ENCODE data around the gene ZBTB40. TPM values are rescaled to one million over a fixed set of nuclear protein-coding genes. Genes with fewer than 3 reads are reported as not detected.
A peak's percentile ranks its signal among the peaks of the same experiment; 100 is the strongest.

The ZBTB40 gene
- 14.8 TPM for total RNA-seq

GRCh38 chr1:22451702-22452480, at the start of gene ZBTB40:
TSS of gene ZBTB40 (plus strand) at chr1:22451851. CDS start at chr1:22489949, 38,098 bp downstream.
- peak within 1 kb of the TSS; percentile 89 for H3K4me3 ChIP-seq (ENCODE audit: low read length)
- H3K27me3 ChIP-seq (ENCODE audit: insufficient read depth, low read length): no peaks in the 10 kb centered on the region
- H3K4me1 ChIP-seq (ENCODE audit: insufficient read depth, low read length): peaks cover 17% of the 10 kb centered on the region

DNA sequence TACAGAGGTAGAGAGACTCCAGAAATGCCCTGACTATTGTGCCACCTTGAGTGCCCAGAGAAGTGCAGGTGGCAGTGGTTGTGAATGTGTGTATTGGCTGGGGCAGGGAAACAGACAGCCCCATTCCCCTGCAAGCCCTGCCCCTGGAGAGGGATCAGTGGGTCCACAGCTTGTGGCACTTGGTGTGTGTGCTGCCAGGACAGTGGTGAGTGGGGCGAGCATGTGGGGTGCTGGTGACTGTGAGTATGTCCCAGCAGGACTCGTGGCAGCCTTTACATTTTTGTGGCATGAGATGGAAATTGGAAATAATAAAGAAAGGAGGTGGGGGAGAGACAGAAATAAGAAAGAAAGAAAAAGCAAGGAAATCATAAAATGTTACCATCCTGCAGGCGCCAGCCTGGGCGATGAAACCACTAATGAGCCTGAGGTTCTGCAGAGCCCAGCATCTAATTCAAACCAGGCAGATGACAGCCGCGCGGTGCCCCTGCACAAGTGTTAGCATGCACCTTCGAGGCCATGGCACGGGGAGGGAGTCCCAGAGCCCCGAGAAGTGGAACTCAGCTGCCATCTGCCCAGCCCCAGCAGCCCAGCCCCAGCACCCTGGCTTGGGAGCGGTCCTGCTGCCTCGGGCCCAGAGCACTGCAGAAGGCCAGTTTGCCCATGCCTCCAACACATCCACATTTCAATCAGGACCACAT, 49.1 kb upstream of the ZBTB40 start:
- Histone ChIP-seq H3K9me3 (ENCODE audit: low read depth, low read length) (no peaks in the 10 kb centered on the region), H3K4me1 (ENCODE audit: insufficient read depth, low read length) (peaks cover 8% of the 10 kb centered on the region), H3K4me3 (ENCODE audit: low read length) (no peak overlapping the region), H3K27me3 (ENCODE audit: insufficient read depth, low read length) (peaks cover 23% of the 10 kb centered on the region)

More at GRCh38 chr1:22451702-22452480, at the start of gene ZBTB40:
- H3K9me3 ChIP-seq (ENCODE audit: low read depth, low read length): no peaks in the 10 kb centered on the region

- Histone ChIP-seq H3K4me1 (ENCODE audit: insufficient read depth, low read length) (no peaks in the 10 kb centered on the region), H3K9me3 (ENCODE audit: low read depth, low read length) (no peaks in the 10 kb centered on the region), H3K27me3 (ENCODE audit: insufficient read depth, low read length) (peaks cover 5% of the 10 kb centered on the region), H3K4me3 (ENCODE audit: low read length) (no peak overlapping the region)
These were observed 47.2 kb upstream of the ZBTB40 start for GRCh38 chr1:22404486-22404885.

DNA sequence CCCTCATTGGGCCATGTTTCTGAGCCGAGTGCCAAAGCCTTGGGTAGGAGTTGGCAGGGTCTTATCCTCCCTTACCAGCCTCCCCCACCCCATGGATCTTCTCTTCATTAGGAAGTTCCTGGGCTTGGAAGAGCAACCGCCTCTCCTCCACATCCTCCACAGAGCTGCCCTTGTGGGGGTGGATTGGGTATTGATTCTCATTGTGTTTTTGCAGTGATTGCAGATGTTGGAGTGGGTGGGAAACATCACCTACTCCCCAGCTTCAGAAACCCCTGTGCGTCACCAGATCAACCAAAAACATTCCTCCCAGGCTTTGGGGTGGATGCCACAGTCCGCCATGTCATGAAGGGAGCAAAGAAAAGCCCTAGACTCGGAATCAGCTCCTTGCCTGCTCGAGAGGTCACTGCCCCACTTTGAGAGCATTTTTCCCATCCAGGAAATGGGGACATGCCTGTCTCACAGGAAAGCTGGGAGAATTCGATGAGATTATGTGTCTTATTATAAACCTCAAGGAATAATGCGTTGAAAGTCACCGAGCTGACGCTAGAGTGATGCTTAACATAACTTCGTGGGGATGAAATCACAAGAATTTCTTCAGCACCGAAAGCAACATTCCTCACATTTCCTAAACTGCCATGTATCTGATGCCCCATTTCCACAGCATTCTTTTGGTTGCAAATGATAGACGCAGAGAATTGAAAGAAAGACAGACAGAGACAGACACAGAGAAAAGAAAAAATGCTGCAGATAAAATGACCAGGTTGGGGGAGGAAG, 44.7 kb upstream of the ZBTB40 start:
- Histone ChIP-seq H3K9me3 (ENCODE audit: low read depth, low read length) (no peaks in the 10 kb centered on the region), H3K4me1 (ENCODE audit: insufficient read depth, low read length) (no peaks in the 10 kb centered on the region), H3K27me3 (ENCODE audit: insufficient read depth, low read length) (peaks cover 5% of the 10 kb centered on the region), H3K4me3 (ENCODE audit: low read length) (no peak overlapping the region)

DNA sequence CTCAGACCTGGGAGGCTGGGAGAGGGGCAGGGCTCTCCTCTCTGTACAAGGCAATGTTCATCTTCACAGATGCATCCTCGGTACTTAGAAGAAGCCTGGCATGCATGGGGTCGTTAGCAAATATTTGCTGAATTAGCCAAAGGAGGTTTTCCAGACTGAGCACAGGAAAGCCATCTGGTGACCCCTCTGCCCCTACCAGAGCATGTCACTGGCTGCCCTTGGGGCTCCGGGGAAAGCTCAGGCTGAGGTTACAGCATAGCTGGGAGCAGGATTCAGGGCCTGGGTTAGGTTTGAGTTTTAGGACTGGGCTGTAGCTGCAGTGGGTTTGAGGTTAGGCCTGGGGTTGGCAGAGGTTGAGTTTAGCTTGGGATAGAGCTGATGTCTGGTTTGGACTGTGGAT, 43.4 kb upstream of the ZBTB40 start:
- H3K4me1 ChIP-seq (ENCODE audit: insufficient read depth, low read length): no peaks in the 10 kb centered on the region
- H3K4me3 ChIP-seq (ENCODE audit: low read length): no peak overlapping the region
- no peaks in the 10 kb centered on the region for H3K9me3 ChIP-seq (ENCODE audit: low read depth, low read length)
- peaks cover 5% of the 10 kb centered on the region for H3K27me3 ChIP-seq (ENCODE audit: insufficient read depth, low read length)

DNA sequence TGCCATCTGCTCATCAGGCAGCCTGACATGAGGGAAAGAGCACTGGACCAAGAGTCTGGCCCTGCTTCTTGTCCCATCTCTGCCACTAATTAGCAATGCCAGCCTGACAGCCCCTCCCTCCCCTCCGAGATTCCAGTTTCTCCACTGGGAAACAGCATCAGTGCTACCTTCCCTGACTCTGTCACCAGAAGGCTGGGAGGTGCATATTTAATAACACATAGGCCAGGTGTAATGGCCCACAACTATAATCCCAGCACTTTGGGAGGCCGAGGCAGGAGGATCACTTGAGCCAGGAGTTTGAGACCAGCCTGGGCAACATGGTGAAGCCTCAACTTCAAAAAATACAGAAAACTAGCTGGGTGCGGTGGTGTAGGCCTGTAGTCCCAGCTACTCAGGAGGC, 41.2 kb upstream of the ZBTB40 start:
- no peaks in the 10 kb centered on the region for H3K9me3 ChIP-seq (ENCODE audit: low read depth, low read length)
- H3K4me1 ChIP-seq (ENCODE audit: insufficient read depth, low read length): no peaks in the 10 kb centered on the region
- no peak overlapping the region for H3K4me3 ChIP-seq (ENCODE audit: low read length)
- H3K27me3 ChIP-seq (ENCODE audit: insufficient read depth, low read length): no peaks in the 10 kb centered on the region

- no peaks in the 10 kb centered on the region for H3K9me3 ChIP-seq (ENCODE audit: low read depth, low read length)
- no peaks in the 10 kb centered on the region for H3K27me3 ChIP-seq (ENCODE audit: insufficient read depth, low read length)
- no peak overlapping the region for H3K4me3 ChIP-seq (ENCODE audit: low read length)
- H3K4me1 ChIP-seq (ENCODE audit: insufficient read depth, low read length): no peaks in the 10 kb centered on the region
These were observed 40.6 kb upstream of the ZBTB40 start for GRCh38 chr1:22410928-22411495.

GRCh38 chr1:22411589-22411988, 40.1 kb upstream of the ZBTB40 start:
- Histone ChIP-seq H3K27me3 (ENCODE audit: insufficient read depth, low read length) (no peaks in the 10 kb centered on the region), H3K9me3 (ENCODE audit: low read depth, low read length) (no peaks in the 10 kb centered on the region), H3K4me3 (ENCODE audit: low read length) (no peak overlapping the region), H3K4me1 (ENCODE audit: insufficient read depth, low read length) (no peaks in the 10 kb centered on the region)

- Histone ChIP-seq H3K4me3 (ENCODE audit: low read length) (no peak overlapping the region), H3K9me3 (ENCODE audit: low read depth, low read length) (no peaks in the 10 kb centered on the region), H3K27me3 (ENCODE audit: insufficient read depth, low read length) (no peaks in the 10 kb centered on the region), H3K4me1 (ENCODE audit: insufficient read depth, low read length) (no peaks in the 10 kb centered on the region)
These were observed 38.5 kb upstream of the ZBTB40 start for GRCh38 chr1:22412932-22413727.

GRCh38 chr1:22413799-22414198, 37.9 kb upstream of the ZBTB40 start:
- no peaks in the 10 kb centered on the region for H3K27me3 ChIP-seq (ENCODE audit: insufficient read depth, low read length)
- H3K4me1 ChIP-seq (ENCODE audit: insufficient read depth, low read length): no peaks in the 10 kb centered on the region
- no peak overlapping the region for H3K4me3 ChIP-seq (ENCODE audit: low read length)
- H3K9me3 ChIP-seq (ENCODE audit: low read depth, low read length): no peaks in the 10 kb centered on the region

DNA sequence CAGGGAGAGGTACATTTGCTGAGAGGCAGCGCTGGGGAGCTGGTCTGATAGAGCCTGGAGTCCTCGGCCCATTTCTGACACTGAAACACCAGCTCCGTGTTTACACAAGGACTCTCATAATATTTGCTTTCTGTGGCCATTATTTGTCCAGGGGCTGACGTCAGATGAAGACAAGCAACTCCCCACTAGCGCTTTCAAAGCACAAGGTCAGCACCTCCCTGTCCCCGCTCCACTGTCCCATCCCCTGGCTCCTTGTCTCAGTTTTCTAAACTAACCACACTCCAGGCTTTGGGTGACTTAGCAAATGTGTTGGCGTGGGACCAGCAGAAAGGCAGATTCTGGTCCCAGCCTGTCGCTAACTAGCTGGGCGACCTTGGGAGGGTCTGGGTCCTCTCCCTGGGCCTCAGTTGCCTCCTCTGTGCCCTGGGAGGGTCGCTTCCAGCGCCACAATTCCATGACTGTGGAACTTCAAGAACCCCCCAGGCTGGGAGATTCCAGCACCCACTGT, 37.4 kb upstream of the ZBTB40 start:
- no peaks in the 10 kb centered on the region for H3K9me3 ChIP-seq (ENCODE audit: low read depth, low read length)
- no peaks in the 10 kb centered on the region for H3K4me1 ChIP-seq (ENCODE audit: insufficient read depth, low read length)
- H3K4me3 ChIP-seq (ENCODE audit: low read length): no peak overlapping the region
- no peaks in the 10 kb centered on the region for H3K27me3 ChIP-seq (ENCODE audit: insufficient read depth, low read length)

- Histone ChIP-seq H3K4me3 (ENCODE audit: low read length) (no peak overlapping the region), H3K27me3 (ENCODE audit: insufficient read depth, low read length) (peaks cover 4% of the 10 kb centered on the region), H3K4me1 (ENCODE audit: insufficient read depth, low read length) (no peaks in the 10 kb centered on the region)
These were observed 36.2 kb upstream of the ZBTB40 start for GRCh38 chr1:22415489-22415888.

DNA sequence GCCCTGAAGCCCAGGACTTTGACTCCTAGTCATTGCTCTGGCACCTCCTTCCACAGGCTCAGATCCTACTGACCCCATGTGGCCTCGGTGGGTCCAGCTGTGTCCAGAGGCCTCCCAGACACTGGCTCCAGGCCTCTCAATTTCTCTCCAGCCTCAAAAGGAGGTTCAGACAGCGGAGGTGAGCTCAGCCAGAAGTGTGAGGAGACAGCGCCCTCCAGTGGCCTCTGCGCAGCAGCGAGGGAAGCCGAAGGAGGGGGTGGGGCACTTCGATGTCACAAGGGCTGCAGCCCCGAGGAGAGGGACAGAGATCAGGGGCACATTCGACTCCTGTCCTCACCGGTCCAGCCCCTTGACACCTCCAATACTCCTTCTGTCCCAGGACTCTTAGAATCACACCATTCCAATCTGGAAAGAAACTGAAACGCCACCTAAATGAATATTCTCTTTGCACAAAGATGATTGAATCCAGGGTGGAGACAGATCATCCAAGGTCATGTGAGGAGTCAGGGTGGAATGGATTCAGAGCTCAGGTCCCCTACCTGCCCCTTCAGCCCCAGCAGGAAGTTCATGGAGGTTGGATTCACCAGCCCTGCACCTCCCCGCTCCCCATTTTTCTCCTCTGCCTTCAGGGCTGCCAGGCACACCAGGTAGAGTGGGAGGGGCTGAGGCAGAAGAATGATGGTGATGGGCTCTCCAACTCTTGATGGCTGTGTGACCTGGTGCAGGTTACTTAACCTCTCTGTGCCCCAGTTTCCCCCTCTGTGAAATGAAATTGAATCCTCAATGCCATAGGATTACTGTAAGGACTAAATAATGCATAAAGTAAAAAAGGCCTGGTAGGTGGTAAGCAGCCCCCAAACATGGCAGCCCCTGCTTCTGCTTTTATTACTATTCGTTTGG, 34.8 kb upstream of the ZBTB40 start:
- peaks cover 6% of the 10 kb centered on the region for H3K27me3 ChIP-seq (ENCODE audit: insufficient read depth, low read length)
- H3K9me3 ChIP-seq (ENCODE audit: low read depth, low read length): no peaks in the 10 kb centered on the region
- no peaks in the 10 kb centered on the region for H3K4me1 ChIP-seq (ENCODE audit: insufficient read depth, low read length)
- H3K4me3 ChIP-seq (ENCODE audit: low read length): no peak overlapping the region

More at GRCh38 chr1:22415489-22415888, 36.2 kb upstream of the ZBTB40 start:
- no peaks in the 10 kb centered on the region for H3K9me3 ChIP-seq (ENCODE audit: low read depth, low read length)

Data from mononuclear cell (primary cell).